ENCODE data around the gene MRPS26. TPM values are rescaled to one million over a fixed set of nuclear protein-coding genes. Genes with fewer than 3 reads are reported as not detected.

The MRPS26 gene
- total and polyA plus RNA-seq, 2 donors from 2014 or later: 39.8 to 109 TPM

DNA sequence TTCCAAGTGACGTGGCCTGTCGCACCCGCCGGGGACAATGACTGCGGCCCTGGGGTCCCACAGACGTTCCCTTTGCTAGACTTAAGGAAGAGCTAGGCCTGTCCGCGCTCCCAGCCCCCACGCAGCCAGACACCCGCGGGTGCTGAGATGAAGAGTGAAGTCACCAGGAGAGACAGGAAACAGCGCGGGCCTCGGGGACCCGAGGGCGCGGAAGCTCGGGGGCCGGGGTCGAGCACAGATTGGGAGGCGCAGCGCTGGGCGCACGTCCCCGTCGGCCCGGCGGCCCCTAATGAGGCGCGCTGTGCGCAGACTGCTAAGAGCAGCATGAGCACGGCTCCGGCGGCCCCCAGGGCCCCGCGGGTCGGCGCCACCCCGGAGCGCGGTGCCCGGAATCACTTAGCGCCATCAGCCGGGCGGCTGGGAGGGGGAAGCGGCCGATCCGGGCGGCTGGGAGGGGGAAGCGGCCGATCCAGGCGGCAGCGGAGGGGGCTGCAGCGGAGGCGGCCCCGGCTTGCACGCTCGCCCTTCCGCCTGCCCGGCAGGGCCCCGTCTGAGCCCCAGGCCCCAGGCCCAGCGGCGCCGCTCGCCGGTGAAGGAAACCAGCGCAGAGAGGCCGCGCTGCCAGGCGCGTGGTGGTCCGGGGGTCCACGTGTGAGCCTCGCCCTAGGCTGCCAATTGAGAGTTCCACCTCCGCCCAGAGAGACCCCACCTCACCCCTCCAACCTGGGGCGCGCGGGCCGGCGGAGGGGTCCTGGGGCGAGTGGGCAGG lies 46.9 kb downstream of the MRPS26 start:
- intact Hi-C loops (cut with DNase I): no loop called here

DNA sequence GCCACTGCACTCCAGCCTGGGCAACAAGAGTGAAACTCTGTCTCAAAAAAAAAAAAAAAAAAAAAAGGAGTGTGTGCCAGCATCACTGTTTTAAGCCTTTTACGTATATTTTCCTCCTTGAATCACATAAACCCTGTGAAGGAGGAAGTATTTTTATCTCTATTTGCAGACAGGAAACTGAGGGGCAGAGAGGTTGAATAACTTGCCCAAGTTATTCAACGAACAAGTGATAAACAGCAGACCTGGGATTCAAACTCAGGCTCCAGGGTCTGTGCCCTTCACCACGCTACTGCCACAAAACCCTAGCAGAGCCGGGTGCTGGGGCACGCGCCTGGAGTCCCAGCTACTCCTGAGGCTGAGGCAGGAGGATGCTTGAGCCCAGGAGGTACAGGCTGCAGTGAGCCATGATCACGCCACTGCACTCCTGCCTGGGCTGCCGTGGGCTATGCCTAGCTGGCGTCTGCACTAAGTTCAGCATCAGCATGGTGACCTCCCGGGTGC lies 48.1 kb downstream of the MRPS26 start:
- TF ChIP-seq, protein P1, sequence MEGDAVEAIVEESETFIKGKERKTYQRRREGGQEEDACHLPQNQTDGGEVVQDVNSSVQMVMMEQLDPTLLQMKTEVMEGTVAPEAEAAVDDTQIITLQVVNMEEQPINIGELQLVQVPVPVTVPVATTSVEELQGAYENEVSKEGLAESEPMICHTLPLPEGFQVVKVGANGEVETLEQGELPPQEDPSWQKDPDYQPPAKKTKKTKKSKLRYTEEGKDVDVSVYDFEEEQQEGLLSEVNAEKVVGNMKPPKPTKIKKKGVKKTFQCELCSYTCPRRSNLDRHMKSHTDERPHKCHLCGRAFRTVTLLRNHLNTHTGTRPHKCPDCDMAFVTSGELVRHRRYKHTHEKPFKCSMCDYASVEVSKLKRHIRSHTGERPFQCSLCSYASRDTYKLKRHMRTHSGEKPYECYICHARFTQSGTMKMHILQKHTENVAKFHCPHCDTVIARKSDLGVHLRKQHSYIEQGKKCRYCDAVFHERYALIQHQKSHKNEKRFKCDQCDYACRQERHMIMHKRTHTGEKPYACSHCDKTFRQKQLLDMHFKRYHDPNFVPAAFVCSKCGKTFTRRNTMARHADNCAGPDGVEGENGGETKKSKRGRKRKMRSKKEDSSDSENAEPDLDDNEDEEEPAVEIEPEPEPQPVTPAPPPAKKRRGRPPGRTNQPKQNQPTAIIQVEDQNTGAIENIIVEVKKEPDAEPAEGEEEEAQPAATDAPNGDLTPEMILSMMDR (IDR thresholded peaks at IDR 0.05; ENCODE audit: borderline replicate concordance, extremely low read depth, insufficient read depth): no peak
- FAIRE-seq (no peak), DNase-seq (peak in 1 of 5 donors; percentile 64)
- Histone ChIP-seq H3K27ac (ENCODE audit: low read depth in 2 of 2, low read length in 2 of 2) (no peak overlapping the region), H3K27me3 (ENCODE audit: control insufficient read depth, insufficient read depth, low read length) (no peaks in the 10 kb centered on the region), H3K36me3 (ENCODE audit: control insufficient read depth in 2 of 3, insufficient read depth in 3 of 3, low read length in 3 of 3) (no peaks in the 10 kb centered on the region), H3K9me3 (ENCODE audit: control insufficient read depth in 2 of 3, insufficient read depth in 1 of 3, low read length in 3 of 3) (no peaks in the 10 kb centered on the region), H3K4me3 (ENCODE audit: low read length in 3 of 3) (no peak overlapping the region), H3K9ac (ENCODE audit: low read length in 3 of 3) (no peak overlapping the region), H3K4me1 (ENCODE audit: control insufficient read depth in 2 of 3, insufficient read depth in 2 of 3, low read depth in 1 of 3, low read length in 3 of 3) (no peaks in the 10 kb centered on the region)
- intact Hi-C loops (cut with DNase I): no loop called here

More for the DNA sequence above, 46.9 kb downstream of the MRPS26 start:
- no peak overlapping the region for H3K27ac ChIP-seq (ENCODE audit: low read depth in 2 of 2, low read length in 2 of 2)
- H3K9ac ChIP-seq (ENCODE audit: low read length in 3 of 3): no peak overlapping the region
- peak overlapping the region in 1 of 3 donors; percentile 17 for H3K4me3 ChIP-seq (ENCODE audit: low read length in 3 of 3)
- H3K4me1 ChIP-seq (ENCODE audit: control insufficient read depth in 2 of 3, insufficient read depth in 2 of 3, low read depth in 1 of 3, low read length in 3 of 3): no peaks in the 10 kb centered on the region
- DNase-seq: peak in 4 of 5 donors; percentile 27 to 55 (median 37)
- TF ChIP-seq, protein P1 (IDR thresholded peaks at IDR 0.05; ENCODE audit: borderline replicate concordance, extremely low read depth, insufficient read depth): no peak
- no peaks in the 10 kb centered on the region for H3K36me3 ChIP-seq (ENCODE audit: control insufficient read depth in 2 of 3, insufficient read depth in 3 of 3, low read length in 3 of 3)
- FAIRE-seq: no peak
- H3K9me3 ChIP-seq (ENCODE audit: control insufficient read depth in 2 of 3, insufficient read depth in 1 of 3, low read length in 3 of 3): no peaks in the 10 kb centered on the region
- no peaks in the 10 kb centered on the region for H3K27me3 ChIP-seq (ENCODE audit: control insufficient read depth, insufficient read depth, low read length)

DNA sequence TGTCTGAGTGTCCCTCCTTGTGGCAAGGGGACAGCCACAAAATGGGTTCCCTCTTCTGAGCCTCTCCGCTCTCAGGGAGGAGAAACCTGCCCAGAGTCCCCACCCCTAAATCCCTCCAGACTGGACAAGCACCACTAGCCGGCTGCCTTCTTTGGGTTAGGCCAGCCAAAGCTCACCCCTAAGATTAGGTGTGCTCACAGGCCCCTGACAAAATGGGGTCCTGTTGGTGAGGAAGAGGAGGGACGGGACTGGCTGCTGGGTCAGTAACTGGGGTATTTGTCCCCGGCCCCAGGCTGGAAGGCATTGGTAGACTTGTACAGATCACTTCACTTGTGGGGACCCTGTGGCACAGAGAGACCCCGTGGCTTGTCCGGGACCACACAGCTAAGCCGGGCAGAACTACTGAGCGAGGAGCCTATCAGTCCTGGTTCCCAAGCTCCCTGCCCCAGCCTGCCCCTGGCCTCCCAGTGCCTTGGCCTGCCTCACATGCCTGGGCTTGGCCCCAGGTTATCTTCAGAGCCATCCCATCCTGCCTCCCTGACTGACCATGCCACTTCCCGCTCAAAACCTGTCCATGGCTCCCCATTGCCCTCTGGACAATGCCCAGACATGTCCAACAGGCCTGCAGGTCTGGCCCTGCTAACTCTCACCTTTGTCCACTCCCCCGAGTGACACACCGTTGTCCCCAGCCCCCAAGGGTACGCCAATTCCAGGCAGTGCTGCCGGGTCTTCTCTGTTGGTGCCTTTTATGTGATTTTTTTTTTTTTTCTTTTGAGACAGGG lies 49.2 kb downstream of the MRPS26 start:
- intact Hi-C loops (cut with DNase I): no loop called here
- no peak for FAIRE-seq
- peak in 1 of 5 donors; percentile 48 for DNase-seq
- Histone ChIP-seq H3K4me1 (ENCODE audit: control insufficient read depth in 2 of 3, insufficient read depth in 2 of 3, low read depth in 1 of 3, low read length in 3 of 3) (no peaks in the 10 kb centered on the region), H3K36me3 (ENCODE audit: control insufficient read depth in 2 of 3, insufficient read depth in 3 of 3, low read length in 3 of 3) (no peaks in the 10 kb centered on the region), H3K9ac (ENCODE audit: low read length in 3 of 3) (no peak overlapping the region), H3K27me3 (ENCODE audit: control insufficient read depth, insufficient read depth, low read length) (no peaks in the 10 kb centered on the region), H3K9me3 (ENCODE audit: control insufficient read depth in 2 of 3, insufficient read depth in 1 of 3, low read length in 3 of 3) (no peaks in the 10 kb centered on the region), H3K27ac (ENCODE audit: low read depth in 2 of 2, low read length in 2 of 2) (no peak overlapping the region), H3K4me3 (ENCODE audit: low read length in 3 of 3) (no peak overlapping the region)
- TF ChIP-seq, protein P1 (IDR thresholded peaks at IDR 0.05; ENCODE audit: borderline replicate concordance, extremely low read depth, insufficient read depth): no peak

Other genes with a start within 250 kb of the MRPS26 start
- 5.2 TPM for gene CPXM1, start 245.4 kb upstream of the MRPS26 start, total RNA-seq
- 7.1 TPM for gene CPXM1, start 245.4 kb upstream of the MRPS26 start, polyA plus RNA-seq (ENCODE audit: insufficient read depth, low read depth, low replicate concordance)
- gene C20orf141, start 231.1 kb upstream of the MRPS26 start, total RNA-seq: not detected
- gene C20orf141, start 231.1 kb upstream of the MRPS26 start, polyA plus RNA-seq (ENCODE audit: insufficient read depth, low read depth, low replicate concordance): not detected
- gene TMEM239, start 229.7 kb upstream of the MRPS26 start, total RNA-seq: not detected
- gene TMEM239, start 229.7 kb upstream of the MRPS26 start, polyA plus RNA-seq (ENCODE audit: insufficient read depth, low read depth, low replicate concordance): not detected
- gene PCED1A, start 205.4 kb upstream of the MRPS26 start, total RNA-seq: 47.7 TPM
- 43.6 TPM for gene PCED1A, start 205.4 kb upstream of the MRPS26 start, polyA plus RNA-seq (ENCODE audit: insufficient read depth, low read depth, low replicate concordance)
- gene VPS16, start 205.3 kb upstream of the MRPS26 start, total RNA-seq: 38.6 TPM
- 38.8 TPM for gene VPS16, start 205.3 kb upstream of the MRPS26 start, polyA plus RNA-seq (ENCODE audit: insufficient read depth, low read depth, low replicate concordance)
- 70.3 TPM for gene PTPRA, start 172.6 kb upstream of the MRPS26 start, total RNA-seq
- gene PTPRA, start 172.6 kb upstream of the MRPS26 start, polyA plus RNA-seq (ENCODE audit: insufficient read depth, low read depth, low replicate concordance): 33.1 TPM
- not detected for gene GNRH2, start 2.4 kb upstream of the MRPS26 start, total RNA-seq
- gene GNRH2, start 2.4 kb upstream of the MRPS26 start, polyA plus RNA-seq (ENCODE audit: insufficient read depth, low read depth, low replicate concordance): not detected
- gene OXT, start 25.6 kb downstream of the MRPS26 start, total RNA-seq: not detected
- 10.8 TPM for gene OXT, start 25.6 kb downstream of the MRPS26 start, polyA plus RNA-seq (ENCODE audit: insufficient read depth, low read depth, low replicate concordance)
- not detected for gene AVP, start 38.7 kb downstream of the MRPS26 start, total RNA-seq
- 2.1 TPM for gene AVP, start 38.7 kb downstream of the MRPS26 start, polyA plus RNA-seq (ENCODE audit: insufficient read depth, low read depth, low replicate concordance)
- 15.8 TPM for gene FASTKD5, start 113.8 kb downstream of the MRPS26 start, total RNA-seq
- gene FASTKD5, start 113.8 kb downstream of the MRPS26 start, polyA plus RNA-seq (ENCODE audit: insufficient read depth, low read depth, low replicate concordance): 17.3 TPM
- gene UBOX5, start 113.8 kb downstream of the MRPS26 start, total RNA-seq: 7.2 TPM
- 5.6 TPM for gene UBOX5, start 113.8 kb downstream of the MRPS26 start, polyA plus RNA-seq (ENCODE audit: insufficient read depth, low read depth, low replicate concordance)
- gene LZTS3, start 127.5 kb downstream of the MRPS26 start, total RNA-seq: 20.0 TPM
- gene LZTS3, start 127.5 kb downstream of the MRPS26 start, polyA plus RNA-seq (ENCODE audit: insufficient read depth, low read depth, low replicate concordance): 23.0 TPM
- gene DDRGK1, start 158.6 kb downstream of the MRPS26 start, total RNA-seq: 81.8 TPM
- gene DDRGK1, start 158.6 kb downstream of the MRPS26 start, polyA plus RNA-seq (ENCODE audit: insufficient read depth, low read depth, low replicate concordance): 92.5 TPM
- gene ITPA, start 163.4 kb downstream of the MRPS26 start, total RNA-seq: 59.7 TPM
- gene ITPA, start 163.4 kb downstream of the MRPS26 start, polyA plus RNA-seq (ENCODE audit: insufficient read depth, low read depth, low replicate concordance): 81.1 TPM
- 7.6 TPM for gene SLC4A11, start 193.1 kb downstream of the MRPS26 start, total RNA-seq
- 14.8 TPM for gene SLC4A11, start 193.1 kb downstream of the MRPS26 start, polyA plus RNA-seq (ENCODE audit: insufficient read depth, low read depth, low replicate concordance)

Measured in kidney (tissue), 14 donors.